ENCODE results near the gene HMBS. TPM values are rescaled to one million over a fixed set of nuclear protein-coding genes. Genes with fewer than 3 reads are reported as not detected.

Gene HMBS
- total RNA-seq, 1 experiment from 2014 or later: 61.6 TPM

DNA sequence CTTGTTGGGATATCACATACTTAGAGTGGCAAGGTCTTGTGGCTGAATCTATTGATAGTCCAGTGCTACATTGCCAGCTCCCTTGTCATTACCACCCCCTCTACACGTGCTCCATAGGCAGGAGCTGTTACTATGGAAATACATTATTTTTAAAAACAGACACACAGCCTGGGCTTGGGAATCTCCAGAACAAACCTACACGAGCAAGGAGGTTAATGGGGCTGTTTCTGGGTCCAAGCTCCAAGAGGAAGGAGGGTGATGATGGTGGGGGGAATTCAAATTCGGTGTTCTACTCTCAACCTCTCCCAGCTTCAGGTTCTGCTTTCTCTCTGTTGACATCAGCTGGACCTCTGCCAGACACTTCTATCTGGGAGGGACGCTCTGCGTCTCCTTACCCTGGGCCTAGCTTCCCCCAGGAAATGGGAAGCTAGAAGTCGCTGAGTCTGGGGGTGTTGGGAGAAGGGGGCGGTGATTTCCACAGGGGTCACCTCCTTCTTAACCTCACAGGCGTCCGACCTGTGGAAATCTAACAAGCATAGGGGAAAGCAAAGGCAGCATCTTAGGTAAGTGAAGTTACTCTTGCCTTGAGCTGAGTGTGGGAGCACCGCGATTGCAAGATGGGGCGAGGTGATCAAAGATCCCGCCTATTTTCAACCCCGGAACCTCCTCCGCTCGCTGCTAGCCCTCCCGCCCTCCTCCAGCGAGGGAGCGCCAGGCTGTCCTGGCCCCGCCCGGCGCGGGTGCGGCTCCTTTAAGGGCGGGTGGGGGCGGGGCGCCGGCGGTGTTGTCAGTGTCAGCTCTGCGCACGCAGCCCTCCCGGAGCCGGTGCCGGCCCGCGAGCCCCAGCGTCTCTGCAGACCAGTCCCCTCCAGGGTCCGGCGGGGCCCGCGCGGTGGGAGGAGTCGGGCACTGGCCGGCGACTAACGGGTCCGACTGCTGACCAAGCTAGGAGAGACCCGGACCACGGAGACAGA lies 22.2 kb downstream of the HMBS start, which contains the start of gene C2CD2L:
Gene C2CD2L (plus strand): TSS at position 781 of the 974 bp plus-strand sequence. CDS start 398 bp downstream, outside the sequence.
- Histone ChIP-seq H3K9me3 (ENCODE audit: control insufficient read depth, insufficient read depth, low read depth, low read length) (no peaks in the 10 kb centered on the region), H3K4me3 (ENCODE audit: low read depth in 2 of 2, low read length in 2 of 2) (peak within 1 kb of the TSS; percentile 75 to 92), H3K36me3 (ENCODE audit: control insufficient read depth, insufficient read depth, low read length) (no peaks in the 10 kb centered on the region), H3K27ac (ENCODE audit: low read length) (peak within 1 kb of the TSS; percentile 78), H3K27me3 (ENCODE audit: control insufficient read depth, insufficient read depth, low read length) (no peaks in the 10 kb centered on the region), H3K4me1 (ENCODE audit: control insufficient read depth, insufficient read depth, low read length) (peaks cover 27% of the 10 kb centered on the region)
- intact Hi-C loops (cut with micrococcal nuclease; ENCODE audit: unreplicated experiment): no loop called here
- no TSS peak for BruUV-seq (replicated peaks)
- TF ChIP-seq CTCF (IDR thresholded peaks at IDR 0.05): no peak
- TF ChIP-seq REST (IDR thresholded peaks at IDR 0.05; ENCODE audit: insufficient read depth in 1 of 2, low read depth in 2 of 2, low read length in 1 of 2): no peak
- peak; percentile 92 for TF ChIP-seq TCF7L2 (IDR thresholded peaks at IDR 0.05; ENCODE audit: low read depth, low read length)
- TF ChIP-seq SIN3A (IDR thresholded peaks at IDR 0.05; ENCODE audit: borderline replicate concordance, insufficient read depth, low read depth, low read length): peak; percentile 97
- no peak for TF ChIP-seq POLR2AphosphoS5 (IDR thresholded peaks at IDR 0.05; ENCODE audit: low read depth, low read length)
- POLR2A ChIA-PET: interaction anchor here (0.6 to 1.1 kb wide), 5 partner anchors 15 to 274 kb away, joined by 3 to 13 read pairs (median 3); partner anchors contain the start of genes HINFP and USP2
- CTCF ChIA-PET: no interaction called here
- DNase-seq (ENCODE audit: low read depth, low spot score) (no peak), ATAC-seq (peak; percentile 92)
- in situ Hi-C loops (cut with HindIII; ENCODE audit: low pct_unique_long_range_greater_than_20kb, low sequenced_read_pairs): no loop called here

GRCh38 chr11:119107538-119108145 lies 23.0 kb downstream of the HMBS start:
- POLR2A ChIA-PET: interaction anchor here (0.6 to 0.9 kb wide), 2 partner anchors 13 to 274 kb away, joined by 3 to 13 read pairs; partner anchors contain the start of gene USP2
- ATAC-seq (peak; percentile 54), DNase-seq (ENCODE audit: low read depth, low spot score) (no peak)
- CTCF ChIA-PET: no interaction called here
- in situ Hi-C loops (cut with HindIII; ENCODE audit: low pct_unique_long_range_greater_than_20kb, low sequenced_read_pairs) (no loop called here), intact Hi-C loops (cut with micrococcal nuclease; ENCODE audit: unreplicated experiment) (no loop called here)
- no peaks in the 10 kb centered on the region for H3K9me3 ChIP-seq (ENCODE audit: control insufficient read depth, insufficient read depth, low read depth, low read length)
- H3K27me3 ChIP-seq (ENCODE audit: control insufficient read depth, insufficient read depth, low read length): no peaks in the 10 kb centered on the region
- TF ChIP-seq SIN3A (IDR thresholded peaks at IDR 0.05; ENCODE audit: borderline replicate concordance, insufficient read depth, low read depth, low read length): no peak
- TF ChIP-seq REST (IDR thresholded peaks at IDR 0.05; ENCODE audit: insufficient read depth in 1 of 2, low read depth in 2 of 2, low read length in 1 of 2): no peak
- no peak for TF ChIP-seq CTCF (IDR thresholded peaks at IDR 0.05)
- no peak for TF ChIP-seq POLR2AphosphoS5 (IDR thresholded peaks at IDR 0.05; ENCODE audit: low read depth, low read length)
- no peak for TF ChIP-seq TCF7L2 (IDR thresholded peaks at IDR 0.05; ENCODE audit: low read depth, low read length)
- H3K4me3 ChIP-seq (ENCODE audit: low read depth in 2 of 2, low read length in 2 of 2): peak overlapping the region; percentile 75 to 92
- no peaks in the 10 kb centered on the region for H3K36me3 ChIP-seq (ENCODE audit: control insufficient read depth, insufficient read depth, low read length)
- peaks cover 27% of the 10 kb centered on the region for H3K4me1 ChIP-seq (ENCODE audit: control insufficient read depth, insufficient read depth, low read length)
- peak overlapping the region; percentile 49 for H3K27ac ChIP-seq (ENCODE audit: low read length)
- BruUV-seq (replicated peaks): no TSS peak
